NCI-H2196 (cell line): Measurements from ENCODE around the gene GAGE10.
"Not testable (repeated sequence)": the region's sequence is repeated elsewhere in the genome, so short reads cannot be mapped to it uniquely, and the experiment has no call there.

Experiments used
- DNase-seq: peaks from one replicate; lab custom pipeline; 2025; ENCODE audit not compliant: unreplicated experiment; lab: John Stamatoyannopoulos, UW

Gene GAGE10

GRCh38 chrX:49321737-49322136 is 18.3 kb downstream of the GAGE10 start, which contains the start of gene GAGE12J:
Gene GAGE12J (plus strand): TSS chrX:49322037. CDS start chrX:49323194, 1,157 bp downstream.
- not testable (repeated sequence) for DNase-seq

- DNase-seq = not testable (repeated sequence)
Measured at GRCh38 chrX:49322266-49322665, 18.8 kb downstream of the GAGE10 start.

DNA sequence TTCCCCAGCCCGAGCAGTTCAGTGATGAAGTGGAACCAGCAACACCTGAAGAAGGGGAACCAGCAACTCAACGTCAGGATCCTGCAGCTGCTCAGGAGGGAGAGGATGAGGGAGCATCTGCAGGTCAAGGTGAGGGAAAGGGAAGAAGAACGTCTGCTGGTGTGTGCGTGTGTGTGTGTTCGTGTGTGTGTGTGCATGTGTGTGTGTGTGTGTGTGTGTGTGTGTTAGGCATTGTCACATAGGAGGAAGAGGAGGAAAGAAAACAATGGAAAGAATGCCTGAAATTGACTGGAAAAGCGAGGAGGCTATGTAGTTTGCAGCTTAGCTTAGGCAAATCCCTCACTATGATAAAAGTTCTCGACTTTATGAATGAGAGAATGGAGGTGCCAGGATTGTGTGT is 20.3 kb downstream of the GAGE10 start:
- DNase-seq = not testable (repeated sequence)

GRCh38 chrX:49330421-49330820 is 27.0 kb downstream of the GAGE10 start:
- DNase-seq = not testable (repeated sequence)

GRCh38 chrX:49331282-49331681 is 27.8 kb downstream of the GAGE10 start, which contains the start of gene GAGE13:
Gene GAGE13 (plus strand): TSS chrX:49331582. CDS start chrX:49332738, 1,156 bp downstream.
- DNase-seq = not testable (repeated sequence)

GRCh38 chrX:49331841-49332240 is 28.4 kb downstream of the GAGE10 start:
- not testable (repeated sequence) for DNase-seq

DNA sequence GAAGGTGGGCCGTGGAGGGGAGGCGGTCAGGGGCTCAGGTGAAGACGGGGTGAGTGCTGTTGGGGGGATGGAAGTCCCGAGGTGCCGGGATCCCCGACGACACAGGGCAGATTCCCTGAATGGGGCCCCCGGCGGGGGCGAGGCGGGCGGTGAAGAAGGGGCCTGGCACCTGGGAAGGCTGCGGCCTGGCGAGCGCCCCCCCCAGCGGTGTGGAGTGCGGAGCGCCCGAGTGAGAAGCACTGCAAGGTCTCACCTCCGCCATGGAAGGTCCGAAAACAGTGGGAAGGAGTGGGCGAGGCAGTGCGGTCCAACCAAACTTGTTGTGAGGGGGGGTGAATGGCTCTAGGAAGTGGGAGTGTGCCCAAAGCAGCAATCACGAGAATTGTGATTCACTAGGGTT is 38.0 kb downstream of the GAGE10 start:
- DNase-seq = not testable (repeated sequence)

DNA sequence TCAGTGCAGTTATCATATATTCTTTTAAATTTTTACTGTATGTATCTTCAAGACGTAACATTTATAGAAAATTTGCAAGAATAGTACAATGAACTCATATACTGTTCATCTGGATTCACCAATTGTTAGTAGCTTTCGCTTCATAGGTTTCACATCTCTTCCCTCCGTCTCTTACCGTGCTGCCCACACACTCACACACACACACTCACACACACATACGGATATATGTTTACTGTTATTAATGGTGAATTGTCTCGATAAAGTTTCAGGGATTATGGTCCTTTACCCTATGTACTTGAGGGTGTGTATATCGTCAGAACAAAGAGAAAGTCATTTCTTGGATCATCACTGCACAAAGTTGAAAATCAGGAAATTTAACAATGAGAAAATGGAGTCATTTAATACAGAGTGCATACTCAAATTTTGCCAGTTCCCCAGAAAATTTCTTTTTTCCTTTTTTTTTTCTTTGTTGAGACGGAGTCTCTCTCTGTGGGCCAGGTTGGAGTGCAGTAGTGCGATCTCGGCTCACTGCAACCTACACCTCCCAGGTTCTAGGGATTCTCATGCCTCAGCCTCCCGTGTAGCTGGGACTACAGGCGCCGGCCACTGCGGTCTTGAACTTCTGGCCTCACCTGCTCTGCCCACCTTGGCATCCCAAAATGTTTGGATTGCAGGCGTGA is 41.2 kb downstream of the GAGE10 start:
- DNase-seq = not testable (repeated sequence)

DNA sequence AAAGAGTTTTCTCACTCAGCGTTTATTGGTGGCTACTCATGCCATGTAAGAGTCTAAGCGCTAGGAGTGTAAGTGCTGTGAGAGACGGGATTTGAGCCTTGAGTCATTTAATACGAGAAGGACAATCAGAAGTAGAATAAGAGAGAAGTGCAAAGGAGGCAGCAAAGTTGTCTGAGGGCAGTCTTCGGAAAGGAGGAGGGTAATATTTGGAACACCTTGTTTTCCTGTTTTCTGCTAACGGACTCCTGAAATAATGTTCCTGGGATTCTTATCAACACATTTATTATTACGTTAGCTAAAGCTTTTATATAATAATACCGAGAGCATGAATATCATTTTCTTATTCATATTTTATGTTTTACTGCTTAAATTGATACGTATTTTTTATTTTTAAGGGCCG is 42.0 kb downstream of the GAGE10 start:
- not testable (repeated sequence) for DNase-seq

DNA sequence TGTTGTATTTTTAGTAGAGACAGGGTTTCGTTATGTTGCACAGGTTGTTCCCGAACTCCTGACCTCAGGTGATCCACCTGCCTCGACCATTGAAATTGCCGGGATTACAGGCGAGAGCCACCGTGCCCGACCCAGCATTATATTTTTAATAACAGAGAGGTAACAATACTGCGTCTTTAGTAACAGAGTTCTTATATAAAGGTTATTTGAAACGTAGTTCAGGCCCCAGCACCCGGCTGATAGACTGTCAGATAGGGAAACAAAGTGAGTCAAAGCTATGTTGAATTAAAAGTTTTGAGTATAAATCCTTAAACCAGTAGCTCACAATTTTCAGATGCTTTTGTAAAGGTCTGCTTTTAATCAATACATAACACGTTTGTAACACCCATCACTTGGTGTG is 42.7 kb downstream of the GAGE10 start:
- DNase-seq = not testable (repeated sequence)
